Karpas-422 (cell line): ENCODE data around the gene PRKAG2. TPM values are rescaled to one million over a fixed set of nuclear protein-coding genes. Genes with fewer than 3 reads are reported as not detected.
A peak's percentile ranks its signal among the peaks of the same experiment; 100 is the strongest.

ENCODE experiments used
- DNase-seq: peaks from one replicate; pipeline ENCODE4 v3.0.0-alpha.2; 2015
- H2AFZ ChIP-seq: fragments of 200-600 bp; sonication (generic); 2 replicates; pipeline ENCODE4 v1.6.1; 2014; ENCODE audit warnings: antibody characterized with exemption, low read length, mixed read lengths
- H3K27ac ChIP-seq: fragments of 200-600 bp; sonication (generic); 2 replicates; pipeline ENCODE4 v1.5.1; 2014; ENCODE audit warnings: mild to moderate bottlenecking, low read length, moderate library complexity
- H3K27me3 ChIP-seq: fragments of 200-600 bp; sonication (generic); 2 replicates; pipeline ENCODE4 v1.6.1; 2014; ENCODE audit warnings: low read length, mixed read lengths
- H3K36me3 ChIP-seq: fragments of 200-600 bp; sonication (generic); 2 replicates; pipeline ENCODE4 v1.6.1; 2014; ENCODE audit warnings: low read length, mixed read lengths; ENCODE audit not compliant: insufficient read depth
- H3K4me1 ChIP-seq: fragments of 200-600 bp; sonication (generic); 2 replicates; pipeline ENCODE4 v1.6.1; 2014; ENCODE audit warnings: mild to moderate bottlenecking, low read length, mixed read lengths
- H3K4me2 ChIP-seq: fragments of 200-600 bp; sonication (generic); 2 replicates; pipeline ENCODE4 v1.6.1; 2014; ENCODE audit warnings: low read length, low read depth, mild to moderate bottlenecking; ENCODE audit not compliant: poor library complexity, severe bottlenecking
- H3K4me3 ChIP-seq: fragments of 200-600 bp; sonication (generic); 2 replicates; pipeline ENCODE4 v1.5.1; 2014; ENCODE audit warnings: mild to moderate bottlenecking, antibody characterized with exemption, low read length, mixed read lengths
- H3K79me2 ChIP-seq: fragments of 200-600 bp; sonication (generic); 2 replicates; pipeline ENCODE4 v1.6.1; 2014; ENCODE audit warnings: mild to moderate bottlenecking, low read length, mixed read lengths
- H3K9ac ChIP-seq: fragments of 200-600 bp; sonication (generic); 2 replicates; pipeline ENCODE4 v1.6.0; 2014; ENCODE audit warnings: low read length
- H3K9me2 ChIP-seq: fragments of 200-600 bp; sonication (generic), shearing (Covaris generic); replicated peaks from 2 replicates; pipeline ENCODE4 v1.6.0; 2014; ENCODE audit warnings: mild to moderate bottlenecking, low read length, moderate library complexity; ENCODE audit not compliant: insufficient read depth
- H3K9me3 ChIP-seq: fragments of 300-700, 200-600 bp; sonication (generic); 2 replicates; pipeline ENCODE4 v1.6.1; 2014; ENCODE audit warnings: low read length, mixed read lengths
- H4K20me1 ChIP-seq: fragments of 200-600 bp; sonication (generic); 2 replicates; pipeline ENCODE4 v1.6.1; 2014; ENCODE audit warnings: mild to moderate bottlenecking, antibody characterized with exemption, low read length, low read depth; ENCODE audit not compliant: insufficient read depth
- total RNA-seq: library from RNA; depleted of rRNA; stranded (reverse); fragments of >200 nt; shearing (Covaris generic); gene quantifications from 2 replicates; pipeline ENCODE4 v1.2.3, GENCODE V29; 2014; ENCODE audit warnings: low replicate concordance

PRKAG2 gene
- total RNA-seq, 1 experiment from 2014 or later, result 6.3 TPM

GRCh38 chr7:151742713-151743480 is 134.0 kb downstream of the PRKAG2 start:
- no peak for DNase-seq
- Histone ChIP-seq H3K4me3 (no peak overlapping the region), H3K4me1 (peaks cover 21% of the 10 kb centered on the region), H3K79me2 (no peaks in the 10 kb centered on the region), H3K9me3 (no peaks in the 10 kb centered on the region), H3K27me3 (no peaks in the 10 kb centered on the region), H3K9ac (no peak overlapping the region), H2AFZ (no peak overlapping the region), H4K20me1 (no peaks in the 10 kb centered on the region), H3K4me2 (no peak overlapping the region), H3K36me3 (no peaks in the 10 kb centered on the region), H3K9me2 (no peaks in the 10 kb centered on the region), H3K27ac (no peak overlapping the region)

GRCh38 chr7:151741585-151741984 is 135.3 kb downstream of the PRKAG2 start:
- Histone ChIP-seq H3K79me2 (no peaks in the 10 kb centered on the region), H3K27me3 (no peaks in the 10 kb centered on the region), H3K4me1 (peaks cover 26% of the 10 kb centered on the region), H3K4me3 (no peak overlapping the region), H2AFZ (no peak overlapping the region), H3K36me3 (no peaks in the 10 kb centered on the region), H3K4me2 (no peak overlapping the region), H3K9me2 (no peaks in the 10 kb centered on the region), H3K27ac (no peak overlapping the region), H4K20me1 (no peaks in the 10 kb centered on the region), H3K9me3 (no peaks in the 10 kb centered on the region), H3K9ac (no peak overlapping the region)
- no peak for DNase-seq

GRCh38 chr7:151740081-151740851 is 136.6 kb downstream of the PRKAG2 start:
- no peak for DNase-seq
- H3K4me2 ChIP-seq, result no peak overlapping the region
- no peaks in the 10 kb centered on the region for H4K20me1 ChIP-seq
- H3K4me1 ChIP-seq, result peaks cover 38% of the 10 kb centered on the region
- H3K9ac ChIP-seq, result no peak overlapping the region
- no peaks in the 10 kb centered on the region for H3K79me2 ChIP-seq
- H3K9me3 ChIP-seq, result no peaks in the 10 kb centered on the region
- H3K9me2 ChIP-seq, result no peaks in the 10 kb centered on the region
- no peak overlapping the region for H2AFZ ChIP-seq
- no peak overlapping the region for H3K27ac ChIP-seq
- no peak overlapping the region for H3K4me3 ChIP-seq
- no peaks in the 10 kb centered on the region for H3K27me3 ChIP-seq
- no peaks in the 10 kb centered on the region for H3K36me3 ChIP-seq

GRCh38 chr7:151738925-151739324 is 138.0 kb downstream of the PRKAG2 start:
- no peak overlapping the region for H3K27ac ChIP-seq
- peaks cover 39% of the 10 kb centered on the region for H3K4me1 ChIP-seq
- H3K27me3 ChIP-seq, result no peaks in the 10 kb centered on the region
- no peaks in the 10 kb centered on the region for H3K9me2 ChIP-seq
- no peaks in the 10 kb centered on the region for H3K9me3 ChIP-seq
- no peak overlapping the region for H3K4me2 ChIP-seq
- no peaks in the 10 kb centered on the region for H3K79me2 ChIP-seq
- H4K20me1 ChIP-seq, result no peaks in the 10 kb centered on the region
- DNase-seq, result no peak
- H2AFZ ChIP-seq, result no peak overlapping the region
- no peak overlapping the region for H3K4me3 ChIP-seq
- H3K36me3 ChIP-seq, result no peaks in the 10 kb centered on the region
- no peak overlapping the region for H3K9ac ChIP-seq

- Histone ChIP-seq H2AFZ (no peak overlapping the region), H4K20me1 (no peaks in the 10 kb centered on the region), H3K27ac (peak overlapping the region; percentile 77; the same call in 1 of the 2 replicates), H3K36me3 (no peaks in the 10 kb centered on the region), H3K27me3 (no peaks in the 10 kb centered on the region), H3K9me3 (no peaks in the 10 kb centered on the region), H3K4me1 (peaks cover 45% of the 10 kb centered on the region), H3K4me2 (peak overlapping the region; percentile 77), H3K9me2 (no peaks in the 10 kb centered on the region), H3K9ac (peak overlapping the region; percentile 61; the same call in 1 of the 2 replicates), H3K79me2 (no peaks in the 10 kb centered on the region), H3K4me3 (peak overlapping the region; percentile 64)
- peak; percentile 65 for DNase-seq
Measured at GRCh38 chr7:151736403-151736909, 140.5 kb downstream of the PRKAG2 start.

GRCh38 chr7:151735851-151736402 is 141.0 kb downstream of the PRKAG2 start:
- peak overlapping the region; percentile 61 for H3K9ac ChIP-seq
- peak; percentile 63 for DNase-seq
- H3K36me3 ChIP-seq, result no peaks in the 10 kb centered on the region
- H3K4me3 ChIP-seq, result peak overlapping the region; percentile 64
- H3K9me3 ChIP-seq, result no peaks in the 10 kb centered on the region
- H4K20me1 ChIP-seq, result no peaks in the 10 kb centered on the region
- H3K9me2 ChIP-seq, result no peaks in the 10 kb centered on the region
- H2AFZ ChIP-seq, result 0 out of 2 replicates have a peak overlapping the region, but pooled peaks have one; percentile 1
- H3K79me2 ChIP-seq, result no peaks in the 10 kb centered on the region
- H3K27ac ChIP-seq, result peak overlapping the region; percentile 77
- H3K4me2 ChIP-seq, result peak overlapping the region; percentile 77
- H3K27me3 ChIP-seq, result no peaks in the 10 kb centered on the region
- H3K4me1 ChIP-seq, result peaks cover 45% of the 10 kb centered on the region

GRCh38 chr7:151735186-151735850 is 141.6 kb downstream of the PRKAG2 start:
- Histone ChIP-seq H3K36me3 (no peaks in the 10 kb centered on the region), H3K4me2 (peak overlapping the region; percentile 77), H3K27ac (peak overlapping the region; percentile 77), H3K4me1 (peaks cover 47% of the 10 kb centered on the region), H3K4me3 (peak overlapping the region; percentile 64), H3K79me2 (no peaks in the 10 kb centered on the region), H2AFZ (0 out of 2 replicates have a peak overlapping the region, but pooled peaks have one; percentile 1), H3K9me3 (no peaks in the 10 kb centered on the region), H4K20me1 (no peaks in the 10 kb centered on the region), H3K9me2 (no peaks in the 10 kb centered on the region), H3K27me3 (no peaks in the 10 kb centered on the region), H3K9ac (peak overlapping the region; percentile 61)
- DNase-seq, result peak; percentile 84
